GM12873 (cell line): ENCODE results near the gene TNF.

Experiments
- CTCF ChIP-seq: IDR thresholded peaks from 2 replicates; pipeline ENCODE4 v1.5.1; 2012; ENCODE audit warnings: low read depth, mild to moderate bottlenecking, moderate library complexity, low read length, control low read depth; ENCODE audit not compliant: insufficient read depth; ENCODE audit errors: missing control alignments

Gene TNF

GRCh38 chr6:31575952-31576685, 754 bp downstream of the TNF start:
- TF ChIP-seq CTCF: no peak

- TF ChIP-seq CTCF: no peak
Measured at GRCh38 chr6:31576897-31577578, 1.7 kb downstream of the TNF start.

GRCh38 chr6:31577579-31577966, 2.2 kb downstream of the TNF start:
- TF ChIP-seq CTCF: no peak

DNA sequence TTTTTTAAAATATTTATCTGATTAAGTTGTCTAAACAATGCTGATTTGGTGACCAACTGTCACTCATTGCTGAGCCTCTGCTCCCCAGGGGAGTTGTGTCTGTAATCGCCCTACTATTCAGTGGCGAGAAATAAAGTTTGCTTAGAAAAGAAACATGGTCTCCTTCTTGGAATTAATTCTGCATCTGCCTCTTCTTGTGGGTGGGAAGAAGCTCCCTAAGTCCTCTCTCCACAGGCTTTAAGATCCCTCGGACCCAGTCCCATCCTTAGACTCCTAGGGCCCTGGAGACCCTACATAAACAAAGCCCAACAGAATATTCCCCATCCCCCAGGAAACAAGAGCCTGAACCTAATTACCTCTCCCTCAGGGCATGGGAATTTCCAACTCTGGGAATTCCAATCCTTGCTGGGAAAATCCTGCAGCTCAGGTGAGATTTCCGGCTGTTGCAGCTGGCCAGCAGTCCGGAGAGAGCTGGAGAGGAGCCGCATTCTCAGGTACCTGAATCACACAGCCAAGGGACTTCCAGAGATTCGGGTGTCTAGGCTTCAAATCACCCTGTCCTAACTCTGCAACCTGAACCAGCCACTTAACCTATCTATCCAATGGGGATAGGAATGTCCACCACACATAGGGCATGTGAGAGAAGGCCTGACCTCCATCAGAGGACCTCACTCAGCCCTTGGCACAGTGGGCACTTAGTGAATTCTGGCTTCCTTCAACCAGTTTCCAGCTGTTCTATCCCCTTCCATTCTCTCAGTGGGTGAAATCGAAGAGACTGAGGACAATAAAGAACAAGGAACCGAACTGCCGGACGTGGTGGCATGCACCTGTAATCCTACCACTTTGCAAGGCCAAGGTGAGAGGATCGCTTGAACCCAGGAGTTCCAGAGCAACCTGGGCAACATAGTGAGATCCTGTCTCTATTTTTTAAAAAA, 3.1 kb downstream of the TNF start:
- TF ChIP-seq CTCF: no peak

GRCh38 chr6:31579119-31579505, 3.7 kb downstream of the TNF start:
- TF ChIP-seq CTCF: no peak

- TF ChIP-seq CTCF: no peak
Measured at GRCh38 chr6:31579546-31580437, 4.4 kb downstream of the TNF start.
